ENCODE data around the gene TRAF7. TPM values are rescaled to one million over a fixed set of nuclear protein-coding genes. Genes with fewer than 3 reads are reported as not detected.

The TRAF7 gene
- total RNA-seq: 59.2 and 92.1 TPM in 2 replicates

DNA sequence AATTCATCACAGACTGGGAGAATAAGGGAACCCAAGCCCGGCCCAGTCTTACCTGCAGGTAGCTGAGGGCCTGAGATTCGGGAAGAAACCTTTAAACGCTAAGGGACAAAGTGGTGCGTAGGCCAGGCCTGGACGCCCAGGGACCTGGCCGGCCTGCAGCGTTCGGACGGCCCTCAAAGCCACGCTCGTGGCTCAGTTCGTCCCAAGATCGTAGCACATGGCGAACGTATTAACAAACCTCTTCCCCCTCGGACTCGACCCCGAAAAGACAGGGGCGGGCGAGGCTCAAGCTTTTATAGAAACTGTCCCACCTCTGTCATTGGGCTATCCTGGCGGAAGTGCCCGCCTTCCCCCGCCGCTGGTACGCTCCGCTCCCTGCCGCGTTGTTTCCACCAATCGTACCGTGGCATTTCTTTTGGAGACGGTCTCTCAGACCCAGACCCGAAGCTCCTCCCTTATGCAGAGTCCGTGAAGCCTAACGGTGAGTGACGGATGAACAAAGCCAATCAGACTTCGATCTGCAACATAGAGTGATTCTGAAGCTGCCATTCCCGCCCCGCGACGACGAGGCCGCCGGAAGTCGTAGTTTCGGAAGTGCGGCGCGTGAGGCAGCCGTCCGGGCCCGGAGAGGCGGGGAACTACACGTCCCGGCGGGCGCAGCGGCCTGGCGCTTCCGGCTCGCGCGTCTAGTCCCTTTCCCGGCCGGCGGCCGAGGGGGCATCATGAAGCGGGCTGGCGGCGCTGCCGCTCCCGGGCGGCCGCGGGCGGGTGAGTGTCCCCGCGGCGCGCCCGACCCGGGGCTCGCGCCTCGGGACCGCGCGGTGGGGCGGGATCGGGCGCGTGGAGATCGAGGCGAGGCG is at the start of gene TRAF7:
TSS of gene TRAF7 (plus strand) at position 692 of the 860 bp plus-strand sequence. CDS start 8,139 bp downstream, outside the sequence.

DNA sequence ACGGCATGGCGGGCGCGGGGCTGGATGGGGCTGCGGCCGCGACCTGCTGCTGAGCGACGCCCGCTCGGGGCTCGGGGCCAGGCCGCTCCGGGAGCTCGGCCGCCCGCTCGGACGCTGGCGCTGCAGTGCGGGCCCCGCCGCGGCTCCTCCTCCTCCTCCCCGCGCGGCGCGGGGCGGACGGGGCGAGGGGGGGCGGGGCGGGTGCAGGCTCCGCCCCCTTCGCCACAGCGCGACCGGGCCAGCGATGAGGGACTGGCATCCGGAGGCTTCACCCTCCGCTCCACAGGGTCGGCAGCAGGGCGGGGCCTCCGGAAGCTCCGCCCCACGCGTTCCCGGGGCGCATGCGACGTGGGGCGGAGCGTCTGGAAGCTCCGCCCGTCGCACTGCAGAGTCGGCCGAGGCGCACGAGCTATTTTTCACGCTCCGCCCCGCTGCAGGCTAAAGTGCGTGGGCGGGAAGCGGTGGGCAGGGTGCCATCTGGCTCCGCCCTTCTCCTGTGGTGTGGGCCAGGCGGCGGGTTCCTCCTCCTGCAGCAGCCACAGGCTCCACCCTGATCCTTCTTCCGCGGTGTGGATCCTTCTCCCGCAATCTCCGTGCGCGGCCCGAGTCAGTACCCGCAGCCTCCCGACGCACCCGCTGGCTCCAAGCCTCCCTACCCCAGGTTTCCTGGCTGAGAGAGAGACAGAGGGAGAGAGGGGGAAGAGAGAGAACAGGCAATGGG is 19.7 kb upstream of the TRAF7 start, which contains the start of gene PKD1:
TSS of gene PKD1 (minus strand) at position 129 of the 721 bp plus-strand sequence. CDS start 209 bp downstream, outside the sequence.

DNA sequence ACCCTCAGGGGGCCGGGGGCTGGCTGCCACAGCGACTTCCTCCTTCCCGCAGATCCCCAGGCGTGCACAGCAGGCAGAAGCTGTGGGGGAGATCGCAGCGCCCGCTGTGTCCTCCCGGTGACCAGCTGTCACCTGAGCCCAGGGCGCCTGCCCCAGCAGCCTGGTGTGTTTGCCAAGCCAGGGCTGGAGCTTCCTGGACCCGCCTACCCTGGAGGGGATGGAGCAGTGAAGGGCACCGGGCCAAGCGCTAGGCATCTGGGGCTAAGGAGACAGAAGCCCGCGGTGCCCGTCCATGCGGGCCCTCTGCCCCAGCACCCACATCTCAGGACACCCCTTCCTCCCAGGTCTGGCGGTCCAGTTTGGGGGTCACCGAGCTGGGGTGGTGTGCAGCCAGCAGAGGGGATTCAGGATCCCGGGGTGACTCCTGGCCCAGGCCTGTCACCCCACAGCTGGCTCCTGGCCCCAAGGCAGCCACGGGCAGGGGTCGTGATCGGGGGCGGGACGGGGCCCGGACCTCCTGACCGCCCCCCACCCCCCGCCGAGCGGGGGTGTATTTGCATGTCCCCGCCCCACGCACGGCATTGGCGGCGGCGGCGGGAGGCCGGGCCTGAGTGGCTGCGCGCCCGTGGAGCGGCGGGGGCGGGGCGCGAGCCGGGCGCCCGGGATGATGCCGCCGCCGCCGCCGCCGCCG is 7.5 kb upstream of the TRAF7 start, which contains the start of gene RAB26:
TSS of gene RAB26 (plus strand) at position 645 of the 691 bp plus-strand sequence. CDS start 159 bp downstream, outside the sequence.

DNA sequence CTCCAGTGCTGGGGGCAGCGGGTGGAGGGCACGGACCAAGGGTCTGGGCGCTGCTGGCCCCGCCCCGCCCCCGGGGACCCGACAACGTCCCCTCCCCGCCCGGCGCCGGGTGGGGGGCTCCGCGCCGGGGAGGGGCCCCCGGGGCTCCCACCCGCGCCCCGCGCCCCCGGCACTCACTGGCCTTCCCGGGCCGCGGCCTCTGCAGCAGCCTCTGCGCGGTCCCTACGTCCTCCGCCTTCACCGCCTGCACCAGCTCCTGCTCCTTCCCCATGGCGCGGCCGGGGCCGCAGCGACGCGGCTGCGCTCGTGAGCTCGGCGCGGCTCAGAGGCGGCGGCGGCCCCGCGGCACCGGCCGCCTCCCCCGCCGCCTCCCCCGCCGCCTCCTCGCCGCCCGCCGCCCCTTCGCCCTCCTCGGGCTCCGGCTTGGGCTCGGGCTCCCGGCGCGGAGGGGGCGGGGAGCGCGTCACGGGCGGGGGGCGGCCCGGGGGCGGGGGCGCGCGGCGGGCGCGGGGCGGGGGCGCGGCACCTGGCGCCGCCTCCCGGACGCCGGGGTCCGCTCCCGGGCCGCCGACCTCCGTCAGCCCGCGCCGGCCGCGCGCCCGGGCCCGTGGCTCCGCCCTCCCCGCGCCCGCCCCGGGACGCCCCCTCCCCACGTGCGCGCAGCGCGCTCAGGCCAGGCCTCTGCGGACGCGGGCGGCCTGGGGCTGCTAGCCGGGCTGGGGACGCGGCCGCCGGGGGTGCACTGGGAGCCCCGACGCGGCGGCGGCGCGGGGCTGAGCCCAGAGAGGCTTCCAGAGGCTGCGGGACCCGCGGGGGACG is 40.8 kb downstream of the TRAF7 start, which contains the start of gene CASKIN1:
TSS of gene CASKIN1 (minus strand) at position 444 of the 819 bp plus-strand sequence. CDS start at position 271, 173 bp downstream.

DNA sequence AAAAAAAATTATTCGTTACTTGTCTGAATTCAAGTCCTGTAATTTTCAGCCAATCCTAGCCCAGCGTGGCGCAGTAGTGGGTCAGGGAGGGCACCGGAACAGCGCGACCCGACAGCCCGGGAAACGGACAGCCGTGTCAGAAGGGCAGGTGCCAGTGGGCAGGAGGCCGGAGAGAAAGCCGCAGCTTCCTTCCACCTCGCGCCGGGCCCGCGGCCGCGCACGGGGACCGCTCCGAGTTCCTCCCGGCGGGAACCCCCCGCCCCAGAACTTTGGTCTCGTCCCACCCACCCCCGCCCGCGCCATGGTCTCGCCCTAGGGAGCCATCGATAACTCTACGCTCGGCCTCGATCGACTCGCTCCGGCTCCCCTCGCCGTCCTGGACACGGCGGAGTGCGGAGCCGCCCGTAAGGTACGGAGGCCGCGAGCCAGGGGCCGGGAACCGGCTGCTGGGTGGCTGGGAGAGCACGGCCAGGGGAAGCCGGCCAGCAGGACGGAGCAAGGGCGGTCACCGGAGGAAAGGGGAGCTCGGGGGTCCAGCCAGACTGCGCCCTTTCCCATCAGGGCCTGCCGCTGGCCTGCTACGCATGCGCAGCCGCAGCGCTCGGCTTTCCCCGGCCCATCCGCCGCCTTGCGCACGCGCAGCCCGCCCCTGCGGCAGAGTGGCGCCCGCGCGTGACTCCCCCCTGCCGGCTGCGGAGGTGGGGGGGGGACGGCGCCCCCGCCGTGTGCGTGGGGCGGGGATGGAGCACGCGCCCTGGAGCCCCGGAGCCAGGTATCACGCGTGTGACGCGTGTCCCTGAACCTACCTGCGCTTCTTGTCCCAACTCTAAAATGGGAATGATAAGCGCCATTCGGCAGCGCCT is 49.8 kb downstream of the TRAF7 start, which contains the start of gene MLST8:
TSS of gene MLST8 (plus strand) at position 351 of the 863 bp plus-strand sequence. CDS start 632 bp downstream, outside the sequence.

DNA sequence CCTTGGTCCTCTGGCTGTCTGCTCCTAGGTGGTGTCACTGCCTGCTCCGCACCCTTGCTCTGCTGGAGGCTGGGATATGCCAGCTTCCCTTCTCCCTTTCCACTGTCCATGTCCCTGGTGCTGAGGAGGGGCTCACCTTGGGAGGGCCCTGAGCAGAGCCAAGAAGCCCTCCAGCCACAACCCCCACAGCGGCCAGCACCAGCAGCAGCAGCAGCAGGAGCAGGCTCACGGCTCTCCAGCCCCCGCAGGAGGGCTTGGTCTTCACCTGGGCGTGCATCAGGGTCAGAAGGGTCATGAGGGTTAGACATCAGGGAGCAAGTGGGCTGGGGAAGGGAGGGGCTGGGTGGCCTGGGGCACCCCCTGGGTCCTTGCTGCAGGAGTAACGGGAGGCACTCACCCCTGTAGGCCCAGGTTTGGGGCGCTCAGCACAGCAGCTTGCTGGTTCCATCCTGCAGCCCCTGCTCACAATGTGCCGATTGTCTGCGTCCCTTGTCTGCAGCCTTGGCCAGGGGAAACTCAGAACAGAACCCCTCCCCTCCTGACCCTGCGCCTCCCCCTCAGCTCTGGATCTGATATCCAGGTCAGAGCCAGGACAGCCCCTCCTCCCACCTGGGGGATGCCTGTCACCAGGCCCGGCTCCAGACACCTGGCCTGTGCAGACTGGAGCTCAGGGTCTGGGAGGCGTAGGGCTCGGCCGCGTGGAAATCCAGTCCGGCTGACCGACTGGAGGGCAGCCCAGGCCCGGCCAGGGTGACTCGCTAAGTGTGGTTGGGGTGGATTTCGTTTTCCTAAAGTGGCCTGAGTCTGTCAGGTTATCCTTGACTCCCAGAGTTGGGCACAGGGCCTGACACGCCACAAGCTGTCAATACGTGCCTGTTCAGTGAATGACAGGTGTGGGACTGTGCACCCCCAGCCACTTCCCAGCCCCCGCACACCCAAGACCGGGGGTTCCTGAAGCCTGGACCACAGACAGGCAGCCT is 55.1 kb downstream of the TRAF7 start, which contains the start of gene BRICD5:
TSS of gene BRICD5 (minus strand) at position 478 of the 980 bp plus-strand sequence. CDS start at position 448, 30 bp downstream.

DNA sequence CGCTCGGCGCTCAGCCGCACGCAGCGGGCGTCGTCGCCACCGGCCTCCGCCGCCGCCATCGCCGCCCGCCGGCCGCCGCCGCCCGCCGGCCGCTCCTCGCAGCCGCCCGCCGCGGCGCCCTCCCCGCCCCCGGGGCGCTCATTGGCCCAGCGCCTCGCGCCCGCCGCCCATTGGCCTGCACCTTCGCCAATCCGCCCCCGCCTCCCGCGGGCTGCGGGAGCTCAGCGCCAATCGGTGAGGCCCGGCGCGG is 59.1 kb downstream of the TRAF7 start, which contains the start of gene PGP:
TSS of gene PGP (minus strand) at position 122 of the 250 bp plus-strand sequence. CDS start at position 59, 63 bp downstream.

DNA sequence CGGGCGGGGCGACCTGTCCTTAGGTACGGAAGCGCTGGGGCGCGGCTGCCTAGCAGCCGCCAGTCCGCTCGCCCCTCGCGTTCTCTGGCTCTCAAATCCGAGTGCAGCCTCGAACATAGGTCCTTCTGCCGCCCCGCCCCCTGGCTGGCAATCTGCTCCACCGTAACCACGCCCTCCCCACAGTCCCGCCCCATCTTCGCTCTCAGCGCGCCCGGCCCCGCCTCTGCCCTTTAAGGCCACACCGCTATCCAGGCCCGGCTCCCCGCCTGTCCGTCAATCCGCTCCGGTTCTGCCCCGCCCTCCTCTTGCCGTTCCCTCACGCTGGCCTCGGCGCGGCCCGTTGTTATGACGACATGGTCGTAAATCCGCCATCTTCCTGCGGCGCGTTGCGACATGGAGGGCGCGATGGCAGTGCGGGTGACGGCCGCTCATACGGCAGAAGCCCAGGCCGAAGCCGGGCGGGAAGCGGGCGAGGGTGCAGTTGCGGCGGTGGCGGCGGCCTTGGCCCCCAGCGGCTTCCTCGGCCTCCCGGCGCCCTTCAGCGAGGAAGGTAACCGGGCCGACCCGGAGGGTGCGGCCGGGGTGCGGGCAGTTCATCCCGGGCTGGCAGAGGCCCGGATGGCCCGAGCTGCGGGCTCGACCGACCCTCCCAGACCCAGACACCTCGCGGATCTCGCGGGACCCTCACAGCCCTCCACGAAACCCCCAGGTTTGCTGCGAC is 67.8 kb downstream of the TRAF7 start, which contains the start of gene E4F1:
TSS of gene E4F1 (plus strand) at position 371 of the 721 bp plus-strand sequence. CDS start at position 394, 23 bp downstream.

Other genes with a start within 250 kb of the TRAF7 start
- not detected in 2 replicates for gene HS3ST6, start 237.4 kb upstream of the TRAF7 start, total RNA-seq
- gene MSRB1, start 212.6 kb upstream of the TRAF7 start, total RNA-seq: 6.1 TPM in 2 replicates
- not detected in 2 replicates for gene RPL3L, start 201.1 kb upstream of the TRAF7 start, total RNA-seq
- gene NDUFB10, start 196.2 kb upstream of the TRAF7 start, total RNA-seq: 139 and 192 TPM in 2 replicates
- 1,747 and 2,610 TPM in 2 replicates for gene RPS2, start 191.0 kb upstream of the TRAF7 start, total RNA-seq
- gene RNF151, start 188.9 kb upstream of the TRAF7 start, total RNA-seq: not detected in 2 replicates
- 40.2 and 56.6 TPM in 2 replicates for gene TBL3, start 183.7 kb upstream of the TRAF7 start, total RNA-seq
- 0.15 TPM in 1 of 2 replicates, not detected in the other for gene NOXO1, start 174.3 kb upstream of the TRAF7 start, total RNA-seq
- 14.7 and 17.7 TPM in 2 replicates for gene GFER, start 171.6 kb upstream of the TRAF7 start, total RNA-seq
- gene SYNGR3, start 165.8 kb upstream of the TRAF7 start, total RNA-seq: 4.8 and 9.4 TPM in 2 replicates
- gene ZNF598, start 146.0 kb upstream of the TRAF7 start, total RNA-seq: 27.3 and 27.5 TPM in 2 replicates
- 0.29 and 2.5 TPM in 2 replicates for gene NPW, start 136.0 kb upstream of the TRAF7 start, total RNA-seq
- 30.5 and 60.4 TPM in 2 replicates for gene NHERF2, start 128.9 kb upstream of the TRAF7 start, total RNA-seq
- 26.6 and 27.8 TPM in 2 replicates for gene NTHL1, start 107.9 kb upstream of the TRAF7 start, total RNA-seq
- 70.5 and 85.2 TPM in 2 replicates for gene TSC2, start 107.8 kb upstream of the TRAF7 start, total RNA-seq
- gene PKD1, start 19.9 kb upstream of the TRAF7 start, total RNA-seq: 184 and 227 TPM in 2 replicates
- gene RAB26, start 7.2 kb upstream of the TRAF7 start, total RNA-seq: 1.2 and 2.9 TPM in 2 replicates
- under 0.01 and 2.0 TPM in 2 replicates for gene CASKIN1, start 40.8 kb downstream of the TRAF7 start, total RNA-seq
- gene MLST8, start 49.7 kb downstream of the TRAF7 start, total RNA-seq: 30.8 and 33.6 TPM in 2 replicates
- gene BRICD5, start 55.1 kb downstream of the TRAF7 start, total RNA-seq: 0.58 and 0.99 TPM in 2 replicates
- 7.4 and 10.6 TPM in 2 replicates for gene PGP, start 59.1 kb downstream of the TRAF7 start, total RNA-seq
- gene E4F1, start 67.8 kb downstream of the TRAF7 start, total RNA-seq: 24.4 and 39.2 TPM in 2 replicates
- 0.15 and 1.5 TPM in 2 replicates for gene DNASE1L2, start 80.7 kb downstream of the TRAF7 start, total RNA-seq
- 34.6 and 42.0 TPM in 2 replicates for gene ECI1, start 95.8 kb downstream of the TRAF7 start, total RNA-seq
- gene RNPS1, start 112.3 kb downstream of the TRAF7 start, total RNA-seq: 69.3 and 82.5 TPM in 2 replicates
- 1.2 and 2.3 TPM in 2 replicates for gene ABCA3, start 184.9 kb downstream of the TRAF7 start, total RNA-seq

Data from smooth muscle cell of trachea (primary cell).